BJ (cell line): ENCODE measurements around the gene PPP6R3. TPM values are rescaled to one million over a fixed set of nuclear protein-coding genes. Genes with fewer than 3 reads are reported as not detected.

Experiments used
- CTCF ChIA-PET: fragments of 350-600 bp; formaldehyde crosslinking; extraction: SDS; loops from one replicate; lab custom pipeline; 2021; ENCODE audit warnings: antibody characterized with exemption, inconsistent platforms; lab: Yijun Ruan, JAX
- POLR2A ChIA-PET: fragments of 300-600 bp; sonication (Branson Sonifier 250); formaldehyde crosslinking; extraction: SDS; loops from one replicate; lab custom pipeline; 2021; ENCODE audit warnings: antibody characterized with exemption; lab: Charles Lee
- DNase-seq: peaks from one replicate; pipeline ENCODE4 v3.0.0-alpha.2; 2011; ENCODE audit warnings: low read depth
- H3K27me3 ChIP-seq: 2 replicates; pipeline ENCODE4 v1.6.0; 2011; ENCODE audit warnings: low read length; ENCODE audit not compliant: control insufficient read depth, insufficient read depth
- H3K36me3 ChIP-seq: 2 replicates; pipeline ENCODE4 v1.5.1; 2011; ENCODE audit warnings: low read length; ENCODE audit not compliant: control insufficient read depth, insufficient read depth
- H3K4me3 ChIP-seq: 2 replicates; pipeline ENCODE4 v1.5.1; 2011; ENCODE audit warnings: low read depth, mild to moderate bottlenecking, control low read depth, low read length
- polyA plus RNA-seq: library from polyadenylated mRNA; depleted of rRNA; stranded (reverse); fragments of >200 nt; gene quantifications from 2 replicates; pipeline ENCODE4 v1.2.3, GENCODE V29; 2011
- TF ChIP-seq, protein P1 (sequence below): IDR thresholded peaks from 2 replicates; pipeline ENCODE4 v1.5.1; 2011; ENCODE audit warnings: low read depth, mild to moderate bottlenecking, control low read depth, inconsistent platforms, low read length, moderate library complexity; ENCODE audit not compliant: insufficient read depth

PPP6R3 gene
- polyA plus RNA-seq, 1 experiment, result 31.6 TPM

GRCh38 chr11:68646832-68647231, 186.3 kb downstream of the PPP6R3 start:
- H3K36me3 ChIP-seq, result no peaks in the 10 kb centered on the region
- TF ChIP-seq, protein P1, sequence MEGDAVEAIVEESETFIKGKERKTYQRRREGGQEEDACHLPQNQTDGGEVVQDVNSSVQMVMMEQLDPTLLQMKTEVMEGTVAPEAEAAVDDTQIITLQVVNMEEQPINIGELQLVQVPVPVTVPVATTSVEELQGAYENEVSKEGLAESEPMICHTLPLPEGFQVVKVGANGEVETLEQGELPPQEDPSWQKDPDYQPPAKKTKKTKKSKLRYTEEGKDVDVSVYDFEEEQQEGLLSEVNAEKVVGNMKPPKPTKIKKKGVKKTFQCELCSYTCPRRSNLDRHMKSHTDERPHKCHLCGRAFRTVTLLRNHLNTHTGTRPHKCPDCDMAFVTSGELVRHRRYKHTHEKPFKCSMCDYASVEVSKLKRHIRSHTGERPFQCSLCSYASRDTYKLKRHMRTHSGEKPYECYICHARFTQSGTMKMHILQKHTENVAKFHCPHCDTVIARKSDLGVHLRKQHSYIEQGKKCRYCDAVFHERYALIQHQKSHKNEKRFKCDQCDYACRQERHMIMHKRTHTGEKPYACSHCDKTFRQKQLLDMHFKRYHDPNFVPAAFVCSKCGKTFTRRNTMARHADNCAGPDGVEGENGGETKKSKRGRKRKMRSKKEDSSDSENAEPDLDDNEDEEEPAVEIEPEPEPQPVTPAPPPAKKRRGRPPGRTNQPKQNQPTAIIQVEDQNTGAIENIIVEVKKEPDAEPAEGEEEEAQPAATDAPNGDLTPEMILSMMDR, result no peak
- DNase-seq, result no peak
- H3K4me3 ChIP-seq, result no peak overlapping the region
- POLR2A ChIA-PET, result no interaction called here
- CTCF ChIA-PET, result interaction anchor here (1.3 to 1.5 kb wide), 2 partner anchors 12 to 14 kb away, joined by 5 read pairs; no protein-coding TSS in a partner anchor
- peaks cover 16% of the 10 kb centered on the region for H3K27me3 ChIP-seq

DNA sequence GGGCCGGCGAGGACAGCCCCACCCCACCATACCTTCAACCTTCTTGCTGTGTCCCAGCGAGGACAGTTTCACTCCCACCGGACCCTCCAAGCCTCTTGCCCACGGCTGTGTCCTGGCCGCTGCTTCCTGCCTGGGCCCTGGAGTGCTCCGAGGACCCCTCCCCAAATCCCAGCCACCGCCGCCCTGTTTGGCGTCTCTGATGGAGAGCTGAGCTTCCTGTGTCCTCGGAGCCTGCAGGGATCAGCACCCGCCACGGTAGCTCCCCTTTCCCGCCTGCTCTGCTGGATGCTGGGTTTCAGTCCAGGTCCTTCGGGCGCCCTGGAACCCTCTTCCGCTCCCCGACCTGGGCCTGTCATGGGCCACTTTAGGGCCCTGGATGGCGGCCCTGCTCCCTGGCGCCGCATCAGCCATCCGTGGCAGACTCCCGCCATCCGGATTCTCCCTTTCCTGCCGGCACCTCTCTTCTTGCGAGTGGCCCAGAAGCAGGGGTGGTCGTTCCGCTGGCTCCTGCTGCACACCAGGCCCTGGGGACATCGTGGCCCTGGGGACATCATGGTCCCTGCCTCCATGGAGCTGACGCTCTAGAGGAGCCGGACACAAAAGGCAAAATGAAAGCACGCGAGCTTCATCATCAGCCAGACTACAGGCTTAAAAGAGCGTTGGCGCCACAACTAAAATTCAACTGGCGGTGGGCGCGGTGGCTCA, 189.5 kb downstream of the PPP6R3 start:
- Histone ChIP-seq H3K4me3 (no peak overlapping the region), H3K27me3 (peaks cover 17% of the 10 kb centered on the region), H3K36me3 (no peaks in the 10 kb centered on the region)
- ChIA-PET POLR2A (no interaction called here), CTCF (interaction anchor here (0.8 kb wide), 1 partner anchor 9 kb away, joined by 3 read pairs; no protein-coding TSS in a partner anchor)
- TF ChIP-seq, protein P1, result no peak
- DNase-seq, result no peak

- no peak for DNase-seq
- TF ChIP-seq, protein P1, result no peak
- POLR2A ChIA-PET, result no interaction called here
- CTCF ChIA-PET, result no interaction called here
- Histone ChIP-seq H3K36me3 (no peaks in the 10 kb centered on the region), H3K4me3 (no peak overlapping the region), H3K27me3 (peaks cover 17% of the 10 kb centered on the region)
Measured at GRCh38 chr11:68650801-68651200, 190.2 kb downstream of the PPP6R3 start.

- ChIA-PET POLR2A (no interaction called here), CTCF (no interaction called here)
- DNase-seq, result no peak
- Histone ChIP-seq H3K27me3 (peaks cover 17% of the 10 kb centered on the region), H3K4me3 (no peak overlapping the region), H3K36me3 (no peaks in the 10 kb centered on the region)
- TF ChIP-seq, protein P1, result no peak
Measured at GRCh38 chr11:68651208-68651984, 190.8 kb downstream of the PPP6R3 start.

GRCh38 chr11:68651985-68652682, 191.6 kb downstream of the PPP6R3 start:
- Histone ChIP-seq H3K4me3 (no peak overlapping the region), H3K27me3 (peaks cover 17% of the 10 kb centered on the region), H3K36me3 (no peaks in the 10 kb centered on the region)
- CTCF ChIA-PET, result no interaction called here
- POLR2A ChIA-PET, result no interaction called here
- TF ChIP-seq, protein P1, result no peak
- DNase-seq, result no peak
